HepG2 (cell line): ENCODE data around the gene SMYD1. TPM values are rescaled to one million over a fixed set of nuclear protein-coding genes. Genes with fewer than 3 reads are reported as not detected.

Experiments used
- BCLAF1 ChIP-seq: fragments of 450-650 bp; IDR thresholded peaks from 2 replicates; pipeline ENCODE4 v1.6.1; 2017; ENCODE audit warnings: mild to moderate bottlenecking
- CERS6 ChIP-seq: sonication (generic); formaldehyde crosslinking; IDR thresholded peaks from 2 replicates; pipeline ENCODE4 v1.5.0; 2020; ENCODE audit warnings: missing genetic modification reagents
- MLXIP ChIP-seq: sonication (generic); formaldehyde crosslinking; IDR thresholded peaks from 2 replicates; pipeline ENCODE4 v1.9.0; 2021; ENCODE audit warnings: missing genetic modification reagents, borderline replicate concordance
- THAP8 ChIP-seq: sonication (generic); formaldehyde crosslinking; IDR thresholded peaks from 2 replicates; pipeline ENCODE4 v1.5.1; 2020; ENCODE audit warnings: missing genetic modification reagents, mild to moderate bottlenecking, borderline replicate concordance
- ZC3H13 ChIP-seq: sonication (generic); formaldehyde crosslinking; IDR thresholded peaks from 2 replicates; pipeline ENCODE4 v1.8.1; 2023; ENCODE audit warnings: mild to moderate bottlenecking, missing genetic modification reagents, moderate library complexity
- ZFX ChIP-seq: sonication (generic); formaldehyde crosslinking; IDR thresholded peaks from 2 replicates; pipeline ENCODE4 v1.4.0; 2020; ENCODE audit warnings: mild to moderate bottlenecking, low read depth, missing genetic modification reagents, moderate library complexity
- ZHX2 ChIP-seq, 2 experiments: sonication (generic) in 1 of 2; formaldehyde crosslinking in 1 of 2; IDR thresholded peaks; 2 replicates each; pipeline versions ENCODE4 v1.6.1 to v1.9.0; 2014 to 2022; ENCODE audit warnings: antibody characterized with exemption in 1 of 2, borderline replicate concordance in 1 of 2, inconsistent platforms in 1 of 2, low read depth in 1 of 2, missing genetic modification reagents in 1 of 2
- ZNF232 ChIP-seq: sonication (generic); formaldehyde crosslinking; IDR thresholded peaks from 2 replicates; pipeline ENCODE4 v1.4.0; 2020; ENCODE audit warnings: missing genetic modification reagents, borderline replicate concordance
- ZNF503 ChIP-seq: sonication (generic); formaldehyde crosslinking; IDR thresholded peaks from 2 replicates; pipeline ENCODE4 v1.4.0; 2020; ENCODE audit warnings: missing genetic modification reagents
- ZNF549 ChIP-seq: sonication (generic); formaldehyde crosslinking; IDR thresholded peaks from 2 replicates; pipeline ENCODE4 v1.5.0; 2020; ENCODE audit warnings: missing genetic modification reagents
- polyA plus RNA-seq, 8 experiments: library from polyadenylated mRNA; depleted of rRNA in 3 of 8; stranded (reverse) in 7 of 8; unstranded in 1 of 8; fragments of >200 nt; fragmentation: Illumina TruSeq in 4 of 8; extraction: Trizol in 4 of 8; gene quantifications; 2 replicates each; pipeline versions ENCODE4 v1.2.1 to v1.2.3, GENCODE V29; 2011 to 2016; ENCODE audit warnings: low read depth in 4 of 8, missing spikeins in 1 of 8, mixed read lengths in 1 of 8; ENCODE audit not compliant: insufficient read depth in 1 of 8
- total RNA-seq, 5 experiments: library from RNA; depleted of rRNA; stranded (reverse); fragments of >200 nt; fragmentation: Illumina TruSeq; extraction: Trizol; gene quantifications; 2 replicates each; pipeline ENCODE4 v1.2.3, GENCODE V29; 2016; ENCODE audit warnings: low read depth in 1 of 5

The SMYD1 gene
- total and polyA plus RNA-seq, 2 of the 13 experiments (the other 11 are each of a cell fraction or from before 2014, with no cell fraction given) = not detected

GRCh38 chr2:88128654-88129312 is 61.2 kb downstream of the SMYD1 start (continued):
- no peak for TF ChIP-seq ZHX2 (IDR thresholded peaks at IDR 0.05; ENCODE audit: low read depth)
- no peak for TF ChIP-seq ZHX2 (CRISPR knock-in tag; IDR thresholded peaks at IDR 0.05; ENCODE audit: borderline replicate concordance)
- TF ChIP-seq ZNF503 (CRISPR knock-in tag) = no peak
- no peak for TF ChIP-seq THAP8 (CRISPR knock-in tag)
- TF ChIP-seq ZNF549 = no peak
- TF ChIP-seq MLXIP = no peak
- no peak for TF ChIP-seq ZNF232
- no peak for TF ChIP-seq CERS6 (CRISPR knock-in tag)
- no peak for TF ChIP-seq ZC3H13 (CRISPR knock-in tag)
- no peak for TF ChIP-seq ZFX
- no peak for TF ChIP-seq BCLAF1
